ENCODE results near the gene MDH1.

Gene MDH1

DNA sequence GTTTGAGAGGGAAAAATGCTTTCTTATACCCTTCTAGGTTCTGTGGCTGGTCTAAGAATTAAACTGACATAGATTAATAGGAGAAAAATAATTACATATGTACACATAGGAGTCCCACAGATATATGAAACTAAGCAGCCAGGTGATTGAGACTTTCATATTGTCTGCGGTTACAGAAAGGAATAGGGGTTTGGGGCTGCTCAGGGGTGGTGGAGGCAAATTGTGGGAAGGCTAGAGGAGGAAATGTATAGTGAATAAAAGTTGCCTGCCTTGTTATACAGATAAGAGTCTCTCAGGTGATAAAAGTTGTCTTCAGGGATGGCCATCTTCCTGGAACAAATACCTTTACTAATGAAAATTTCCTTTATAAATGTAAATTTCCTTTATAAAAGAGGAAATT, 28.6 kb downstream of the MDH1 start:
- TF ChIP-seq FOXP2 (optimal IDR thresholded peaks at IDR 0.05; ENCODE audit: borderline replicate concordance, extremely low read depth, extremely low read length, insufficient read depth) (no peak), TAF1 (IDR thresholded peaks at IDR 0.05; ENCODE audit: borderline replicate concordance, insufficient read depth, low read length) (no peak), POLR2AphosphoS5 (IDR thresholded peaks at IDR 0.05; ENCODE audit: low read depth, low read length) (no peak), SIN3A (IDR thresholded peaks at IDR 0.05; ENCODE audit: borderline replicate concordance, insufficient read depth, low read length) (no peak)
- TF ChIP-seq, protein P1, sequence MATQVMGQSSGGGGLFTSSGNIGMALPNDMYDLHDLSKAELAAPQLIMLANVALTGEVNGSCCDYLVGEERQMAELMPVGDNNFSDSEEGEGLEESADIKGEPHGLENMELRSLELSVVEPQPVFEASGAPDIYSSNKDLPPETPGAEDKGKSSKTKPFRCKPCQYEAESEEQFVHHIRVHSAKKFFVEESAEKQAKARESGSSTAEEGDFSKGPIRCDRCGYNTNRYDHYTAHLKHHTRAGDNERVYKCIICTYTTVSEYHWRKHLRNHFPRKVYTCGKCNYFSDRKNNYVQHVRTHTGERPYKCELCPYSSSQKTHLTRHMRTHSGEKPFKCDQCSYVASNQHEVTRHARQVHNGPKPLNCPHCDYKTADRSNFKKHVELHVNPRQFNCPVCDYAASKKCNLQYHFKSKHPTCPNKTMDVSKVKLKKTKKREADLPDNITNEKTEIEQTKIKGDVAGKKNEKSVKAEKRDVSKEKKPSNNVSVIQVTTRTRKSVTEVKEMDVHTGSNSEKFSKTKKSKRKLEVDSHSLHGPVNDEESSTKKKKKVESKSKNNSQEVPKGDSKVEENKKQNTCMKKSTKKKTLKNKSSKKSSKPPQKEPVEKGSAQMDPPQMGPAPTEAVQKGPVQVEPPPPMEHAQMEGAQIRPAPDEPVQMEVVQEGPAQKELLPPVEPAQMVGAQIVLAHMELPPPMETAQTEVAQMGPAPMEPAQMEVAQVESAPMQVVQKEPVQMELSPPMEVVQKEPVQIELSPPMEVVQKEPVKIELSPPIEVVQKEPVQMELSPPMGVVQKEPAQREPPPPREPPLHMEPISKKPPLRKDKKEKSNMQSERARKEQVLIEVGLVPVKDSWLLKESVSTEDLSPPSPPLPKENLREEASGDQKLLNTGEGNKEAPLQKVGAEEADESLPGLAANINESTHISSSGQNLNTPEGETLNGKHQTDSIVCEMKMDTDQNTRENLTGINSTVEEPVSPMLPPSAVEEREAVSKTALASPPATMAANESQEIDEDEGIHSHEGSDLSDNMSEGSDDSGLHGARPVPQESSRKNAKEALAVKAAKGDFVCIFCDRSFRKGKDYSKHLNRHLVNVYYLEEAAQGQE (IDR thresholded peaks at IDR 0.05; ENCODE audit: insufficient read depth in 1 of 2, low read depth in 2 of 2, low read length in 2 of 2): no peak

DNA sequence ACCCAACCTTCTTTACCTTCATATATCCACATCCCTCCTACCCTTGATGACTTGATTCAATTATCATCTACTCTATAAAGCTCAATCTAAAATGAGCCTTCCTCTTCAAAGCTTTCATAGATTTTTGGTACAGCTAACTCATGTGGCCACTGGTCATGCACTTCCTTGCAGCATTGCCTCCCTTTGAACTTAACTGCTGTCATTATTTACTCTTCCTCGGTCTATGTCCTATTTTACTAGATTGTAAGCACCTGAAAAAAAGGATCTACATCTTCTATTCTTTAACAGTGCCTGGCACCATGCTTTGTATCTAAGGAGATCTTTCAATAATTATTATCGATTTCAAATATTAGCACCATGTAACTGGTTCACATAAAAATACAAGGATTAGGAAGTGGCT, 30.6 kb downstream of the MDH1 start:
- no peak for TF ChIP-seq FOXP2 (optimal IDR thresholded peaks at IDR 0.05; ENCODE audit: borderline replicate concordance, extremely low read depth, extremely low read length, insufficient read depth)
- TF ChIP-seq POLR2AphosphoS5 (IDR thresholded peaks at IDR 0.05; ENCODE audit: low read depth, low read length): no peak
- TF ChIP-seq SIN3A (IDR thresholded peaks at IDR 0.05; ENCODE audit: borderline replicate concordance, insufficient read depth, low read length): no peak
- TF ChIP-seq TAF1 (IDR thresholded peaks at IDR 0.05; ENCODE audit: borderline replicate concordance, insufficient read depth, low read length): no peak
- TF ChIP-seq, protein P1 (IDR thresholded peaks at IDR 0.05; ENCODE audit: insufficient read depth in 1 of 2, low read depth in 2 of 2, low read length in 2 of 2): no peak

DNA sequence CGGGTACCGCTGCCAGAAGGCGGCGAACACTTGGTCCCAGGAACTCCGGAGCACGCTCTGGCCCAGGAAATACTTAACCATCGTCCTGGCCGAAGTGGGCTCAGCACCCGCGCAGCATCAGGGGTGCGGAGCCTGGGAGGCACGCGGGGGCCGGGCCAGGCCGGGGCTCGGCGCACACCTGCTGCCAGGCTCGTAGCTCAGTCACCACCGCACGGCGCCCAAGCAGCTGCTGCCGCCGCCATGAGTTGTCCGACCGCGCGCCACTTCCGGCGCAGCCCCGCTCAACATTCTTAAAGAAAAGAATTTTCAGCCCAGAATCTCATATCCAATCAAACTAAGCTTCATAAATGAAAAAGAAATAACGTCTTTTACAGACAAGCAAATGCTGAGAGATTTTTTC, 34.0 kb downstream of the MDH1 start:
- TF ChIP-seq SIN3A (IDR thresholded peaks at IDR 0.05; ENCODE audit: borderline replicate concordance, insufficient read depth, low read length): no peak
- no peak for TF ChIP-seq TAF1 (IDR thresholded peaks at IDR 0.05; ENCODE audit: borderline replicate concordance, insufficient read depth, low read length)
- no peak for TF ChIP-seq POLR2AphosphoS5 (IDR thresholded peaks at IDR 0.05; ENCODE audit: low read depth, low read length)
- no peak for TF ChIP-seq FOXP2 (optimal IDR thresholded peaks at IDR 0.05; ENCODE audit: borderline replicate concordance, extremely low read depth, extremely low read length, insufficient read depth)
- TF ChIP-seq, protein P1 (IDR thresholded peaks at IDR 0.05; ENCODE audit: insufficient read depth in 1 of 2, low read depth in 2 of 2, low read length in 2 of 2): no peak

GRCh38 chr2:63627866-63628265, 39.1 kb downstream of the MDH1 start:
- TF ChIP-seq POLR2AphosphoS5 (IDR thresholded peaks at IDR 0.05; ENCODE audit: low read depth, low read length) (no peak), SIN3A (IDR thresholded peaks at IDR 0.05; ENCODE audit: borderline replicate concordance, insufficient read depth, low read length) (no peak), TAF1 (IDR thresholded peaks at IDR 0.05; ENCODE audit: borderline replicate concordance, insufficient read depth, low read length) (no peak), FOXP2 (optimal IDR thresholded peaks at IDR 0.05; ENCODE audit: borderline replicate concordance, extremely low read depth, extremely low read length, insufficient read depth) (no peak)
- TF ChIP-seq, protein P1 (IDR thresholded peaks at IDR 0.05; ENCODE audit: insufficient read depth in 1 of 2, low read depth in 2 of 2, low read length in 2 of 2): no peak
